Uterus (tissue), 2 donors: Measurements from ENCODE around the gene GTF2A1.

Source experiments
- POLR2A ChIP-seq, 2 donors: fragments of 450-650 bp; IDR thresholded peaks; one replicate each; pipeline ENCODE4 v1.6.1; 2016; ENCODE audit warnings: antibody characterized with exemption in 2 of 2, mild to moderate bottlenecking in 1 of 2, moderate library complexity in 1 of 2
- TF ChIP-seq, protein P1 (sequence below), 4 experiments: fragments of 200-600 bp in 2 of 4; fragments of 450-650 bp in 2 of 4; sonication (generic) in 2 of 4; IDR thresholded peaks; one replicate each; pipeline ENCODE4 v1.5.1; 2016 to 2019; ENCODE audit warnings: antibody characterized with exemption in 4 of 4, mild to moderate bottlenecking in 2 of 4, moderate library complexity in 1 of 4

DNA sequence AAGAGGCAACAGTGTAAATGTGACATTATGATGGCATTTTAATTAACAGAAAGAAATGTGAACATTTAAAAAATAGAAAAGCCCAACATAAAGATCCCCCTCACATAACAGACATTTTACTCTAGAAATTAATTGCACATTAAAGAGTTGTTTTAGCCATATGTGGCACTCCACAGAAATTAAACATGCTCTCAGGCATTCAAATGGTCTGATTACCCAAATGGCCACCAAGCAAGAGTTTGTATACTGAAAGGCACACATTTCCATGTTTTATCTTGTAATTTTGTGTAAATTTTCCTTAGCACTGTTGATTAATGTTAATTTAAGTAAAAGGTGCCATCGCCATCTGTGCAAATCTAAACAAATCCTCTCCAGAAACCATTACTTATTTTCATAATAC lies 43.5 kb downstream of the GTF2A1 start:
- TF ChIP-seq POLR2A (IDR thresholded peaks at IDR 0.05) = no peak
- TF ChIP-seq, protein P1, sequence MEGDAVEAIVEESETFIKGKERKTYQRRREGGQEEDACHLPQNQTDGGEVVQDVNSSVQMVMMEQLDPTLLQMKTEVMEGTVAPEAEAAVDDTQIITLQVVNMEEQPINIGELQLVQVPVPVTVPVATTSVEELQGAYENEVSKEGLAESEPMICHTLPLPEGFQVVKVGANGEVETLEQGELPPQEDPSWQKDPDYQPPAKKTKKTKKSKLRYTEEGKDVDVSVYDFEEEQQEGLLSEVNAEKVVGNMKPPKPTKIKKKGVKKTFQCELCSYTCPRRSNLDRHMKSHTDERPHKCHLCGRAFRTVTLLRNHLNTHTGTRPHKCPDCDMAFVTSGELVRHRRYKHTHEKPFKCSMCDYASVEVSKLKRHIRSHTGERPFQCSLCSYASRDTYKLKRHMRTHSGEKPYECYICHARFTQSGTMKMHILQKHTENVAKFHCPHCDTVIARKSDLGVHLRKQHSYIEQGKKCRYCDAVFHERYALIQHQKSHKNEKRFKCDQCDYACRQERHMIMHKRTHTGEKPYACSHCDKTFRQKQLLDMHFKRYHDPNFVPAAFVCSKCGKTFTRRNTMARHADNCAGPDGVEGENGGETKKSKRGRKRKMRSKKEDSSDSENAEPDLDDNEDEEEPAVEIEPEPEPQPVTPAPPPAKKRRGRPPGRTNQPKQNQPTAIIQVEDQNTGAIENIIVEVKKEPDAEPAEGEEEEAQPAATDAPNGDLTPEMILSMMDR (IDR thresholded peaks at IDR 0.05) = no peak
